GM18498 (cell line): Measurements from ENCODE around the gene HDAC5.
"Not testable (repeated sequence)": the region's sequence is repeated elsewhere in the genome, so short reads cannot be mapped to it uniquely, and the experiment has no call there.

ENCODE experiments used
- ATAC-seq: cut with Tn5 transposase; IDR thresholded peaks from one replicate; pipeline ENCODE4 v1.9.1; 2021; ENCODE audit warnings: mild to moderate bottlenecking, moderate library complexity; ENCODE audit not compliant: unreplicated experiment

The HDAC5 gene

DNA sequence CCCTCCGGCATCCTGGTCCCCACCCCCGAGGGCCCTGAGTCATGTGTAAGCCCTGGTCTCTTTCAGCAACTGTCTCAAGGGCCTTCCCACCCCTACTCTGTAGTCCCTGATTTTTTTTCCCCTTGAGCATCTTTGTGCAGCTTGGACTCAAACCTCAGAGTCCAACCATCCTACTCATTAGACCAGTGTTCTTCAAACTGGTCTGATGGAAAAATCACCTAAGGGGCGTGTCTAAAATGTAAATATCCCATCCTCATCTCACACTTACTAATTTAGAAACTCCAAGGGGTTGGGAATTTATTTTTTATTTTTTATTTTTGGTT, 52.3 kb downstream of the HDAC5 start:
- no peak for ATAC-seq

DNA sequence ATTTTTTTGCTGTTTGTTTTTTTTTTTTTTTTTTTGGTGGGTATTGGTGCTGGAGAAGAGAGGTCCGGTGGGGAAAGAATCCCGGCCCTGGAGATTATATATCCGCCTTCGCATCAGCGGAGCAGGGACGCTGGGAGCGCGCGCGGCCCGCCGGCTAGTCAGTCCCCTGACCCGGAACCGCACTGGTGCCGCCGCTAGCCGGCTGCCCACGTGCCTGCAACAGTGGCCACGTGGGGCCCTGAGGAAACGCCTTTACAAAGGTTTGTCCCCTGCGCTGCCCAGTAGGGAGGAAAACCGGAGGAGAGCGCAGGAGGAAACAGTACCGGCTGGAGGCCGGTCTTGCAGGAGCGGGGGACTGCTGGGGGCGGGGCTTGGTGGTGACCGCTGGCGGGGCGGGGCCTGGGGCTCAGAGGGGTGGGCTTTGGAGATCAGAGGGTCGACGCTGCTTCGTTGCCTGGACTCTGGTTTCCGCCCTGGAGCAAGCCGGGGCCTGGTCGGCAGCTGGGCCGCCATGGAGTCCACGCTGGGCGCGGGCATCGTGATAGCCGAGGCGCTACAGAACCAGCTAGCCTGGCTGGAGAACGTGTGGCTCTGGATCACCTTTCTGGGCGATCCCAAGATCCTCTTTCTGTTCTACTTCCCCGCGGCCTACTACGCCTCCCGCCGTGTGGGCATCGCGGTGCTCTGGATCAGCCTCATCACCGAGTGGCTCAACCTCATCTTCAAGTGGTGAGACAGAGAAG, 52.8 kb downstream of the HDAC5 start, which contains the start of gene G6PC3:
G6PC3 (plus strand) TSS at position 281 of the 743 bp plus-strand sequence; CDS start at position 512, 231 bp downstream.
- peak; percentile 77 for ATAC-seq

DNA sequence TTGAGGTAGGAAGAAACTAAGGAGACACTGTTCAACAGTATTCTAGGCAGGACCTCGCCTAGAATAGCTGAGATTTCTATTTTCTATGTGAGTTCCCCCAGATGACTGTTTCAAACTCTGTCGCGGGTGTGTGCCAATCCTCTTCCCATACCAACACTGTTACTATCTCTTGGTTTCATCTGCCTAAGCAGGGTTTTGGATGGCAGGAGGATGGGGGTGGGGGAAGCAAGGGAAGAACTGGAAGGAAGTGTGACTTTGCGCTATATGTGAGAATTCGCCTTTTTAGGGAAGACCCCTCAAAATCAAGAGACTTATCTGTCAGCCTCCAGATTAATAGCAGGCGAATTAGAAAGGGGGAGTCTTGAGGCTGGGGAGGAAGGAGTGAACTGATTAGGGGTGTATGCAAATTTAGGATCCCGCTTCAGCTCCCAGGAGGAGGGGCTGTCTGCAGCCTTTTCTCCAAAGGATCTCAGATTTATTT, 53.4 kb downstream of the HDAC5 start:
- ATAC-seq, result no peak

DNA sequence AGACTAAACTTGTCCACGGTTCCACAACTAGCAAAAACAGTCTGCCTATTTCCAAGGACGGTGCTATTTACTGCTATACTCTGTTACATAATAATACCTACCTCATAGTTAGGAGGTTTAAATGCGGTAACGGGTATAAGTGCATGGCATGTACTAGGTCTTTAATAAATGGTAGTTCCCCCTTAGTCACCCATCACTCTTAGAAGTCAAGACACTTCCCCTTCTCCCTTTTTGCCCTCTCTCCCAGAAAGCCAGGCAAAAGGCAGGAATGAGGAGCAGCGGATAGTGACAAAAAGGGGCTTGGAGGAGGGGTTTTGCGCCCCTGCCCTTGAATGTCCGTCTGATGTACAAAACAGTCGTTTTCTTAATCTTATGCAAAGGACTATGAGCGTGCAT, 55.9 kb downstream of the HDAC5 start:
- ATAC-seq, result no peak

DNA sequence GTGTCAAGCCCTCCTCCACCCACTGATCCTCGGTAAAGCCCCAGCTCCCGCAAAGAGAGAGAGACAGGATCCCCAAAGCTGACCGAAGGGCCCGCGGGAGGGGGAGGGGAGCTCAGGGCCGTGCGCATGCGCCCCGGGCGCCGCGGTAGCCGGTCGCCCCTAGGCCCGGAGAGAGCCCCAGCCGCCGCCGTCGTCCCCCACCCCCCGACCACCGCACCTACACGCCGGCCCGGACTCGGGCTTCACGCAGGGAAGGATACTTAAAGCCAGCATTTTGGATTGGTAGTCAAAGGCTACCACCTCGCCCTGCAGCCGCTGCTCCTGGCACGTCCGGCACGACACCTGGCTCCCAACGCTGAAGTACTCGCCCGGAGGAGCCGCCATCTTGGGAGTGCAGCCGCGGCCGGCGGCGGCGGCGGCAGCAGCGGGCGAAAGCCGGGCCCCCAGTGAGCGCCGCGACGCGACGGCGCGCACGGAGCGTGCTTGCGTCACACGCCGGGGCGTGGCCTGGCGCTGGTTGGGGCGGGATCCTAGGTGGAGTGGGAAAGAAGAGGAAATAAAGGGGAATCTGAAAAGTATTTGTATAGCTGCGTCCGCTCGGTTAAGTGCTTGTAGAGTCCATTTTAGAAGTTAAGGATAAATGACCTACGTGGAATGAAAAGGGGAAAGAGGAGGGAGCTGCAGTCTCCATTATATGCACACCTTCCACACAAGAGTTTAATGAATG, 57.1 kb downstream of the HDAC5 start, which contains the start of gene LSM12:
LSM12 (minus strand) TSS at position 468 of the 727 bp plus-strand sequence; CDS start at position 384, 84 bp downstream.
- ATAC-seq, result peak; percentile 78

DNA sequence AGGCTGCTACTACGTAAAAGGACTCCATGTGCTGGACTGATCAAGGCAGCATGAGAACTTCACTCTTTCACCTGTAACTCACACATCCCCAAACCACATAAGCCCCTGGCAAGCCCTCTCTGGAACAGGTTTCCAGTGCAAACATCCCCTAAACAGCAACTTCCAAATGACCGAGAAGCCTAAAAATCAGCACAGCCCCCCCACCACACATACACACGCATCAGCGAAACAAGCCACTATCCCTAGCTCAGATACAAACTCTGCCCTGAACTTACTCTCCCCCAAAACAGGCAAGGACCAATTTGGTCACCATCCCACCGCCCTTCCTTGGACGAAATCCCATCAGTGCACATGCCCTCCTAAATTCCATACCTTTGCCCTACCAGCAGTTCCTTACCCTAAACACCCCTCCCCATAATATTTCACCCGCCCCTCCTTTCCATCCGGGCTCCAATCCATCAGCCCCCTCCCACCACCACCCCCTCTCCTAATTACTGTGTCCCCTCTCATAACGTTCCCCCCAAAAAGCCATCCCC, 57.7 kb downstream of the HDAC5 start:
- no peak for ATAC-seq

DNA sequence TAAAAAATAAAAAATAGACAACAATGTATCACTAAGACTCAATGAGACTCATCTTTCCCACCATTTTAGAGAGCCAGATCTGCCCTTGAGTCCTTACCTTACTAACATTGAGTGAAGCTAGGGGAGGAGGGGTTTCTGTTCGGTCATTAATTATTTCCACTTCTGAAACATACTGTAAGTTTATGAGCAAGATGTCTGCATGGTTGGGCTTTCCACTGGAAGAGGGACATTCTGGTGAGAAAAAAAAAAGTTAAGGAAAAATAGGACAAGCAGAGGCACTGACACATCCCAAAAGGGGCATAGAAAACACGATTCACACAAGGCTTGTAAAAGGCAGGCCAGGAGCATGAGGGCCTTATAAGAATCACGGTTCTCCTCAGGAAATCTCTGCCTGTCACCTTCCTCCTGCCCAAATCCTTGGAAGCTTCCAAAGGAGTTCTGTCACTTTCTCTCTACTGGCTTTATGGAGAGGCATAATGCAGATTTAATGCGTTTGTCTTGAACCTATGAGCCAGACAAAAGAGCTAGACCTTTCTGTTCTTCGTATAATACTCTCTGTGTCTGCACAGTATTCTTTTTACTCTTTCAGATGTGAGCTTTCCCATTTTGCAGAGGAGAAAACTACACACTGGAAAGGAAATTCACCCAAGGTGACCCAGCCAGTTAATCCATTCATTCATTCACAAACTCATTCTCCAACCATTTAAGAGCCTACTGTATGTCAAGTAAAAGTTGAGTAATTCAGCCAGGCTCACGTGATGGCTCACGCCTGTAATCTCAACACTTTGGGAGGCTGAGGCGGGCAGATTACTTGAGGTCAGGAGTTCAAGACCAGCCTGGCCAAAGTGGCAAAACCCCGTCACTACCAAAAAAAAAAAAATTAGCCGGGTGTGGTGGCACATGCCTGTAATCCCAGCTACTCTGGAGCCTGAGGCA, 59.5 kb downstream of the HDAC5 start:
- ATAC-seq, result no peak

DNA sequence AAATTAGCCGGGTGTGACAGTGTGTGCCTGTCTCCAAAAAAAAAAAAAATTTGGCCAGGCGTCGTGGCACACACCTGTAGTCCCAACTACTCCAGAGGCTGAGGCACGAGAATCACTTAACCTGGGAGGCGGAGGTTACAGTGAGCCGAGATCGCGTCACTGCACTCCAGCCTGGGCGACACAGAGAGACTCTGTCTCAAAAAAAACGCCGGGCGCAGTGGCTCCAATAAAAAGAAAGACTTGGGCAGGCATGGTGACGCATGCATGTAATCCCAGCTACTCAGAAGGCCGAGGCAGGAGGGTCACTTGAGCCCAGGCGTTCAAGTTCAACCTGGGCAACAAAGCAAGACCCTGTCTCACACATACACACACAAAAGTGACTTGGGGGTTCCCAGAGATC, 60.6 kb downstream of the HDAC5 start:
- no peak for ATAC-seq

DNA sequence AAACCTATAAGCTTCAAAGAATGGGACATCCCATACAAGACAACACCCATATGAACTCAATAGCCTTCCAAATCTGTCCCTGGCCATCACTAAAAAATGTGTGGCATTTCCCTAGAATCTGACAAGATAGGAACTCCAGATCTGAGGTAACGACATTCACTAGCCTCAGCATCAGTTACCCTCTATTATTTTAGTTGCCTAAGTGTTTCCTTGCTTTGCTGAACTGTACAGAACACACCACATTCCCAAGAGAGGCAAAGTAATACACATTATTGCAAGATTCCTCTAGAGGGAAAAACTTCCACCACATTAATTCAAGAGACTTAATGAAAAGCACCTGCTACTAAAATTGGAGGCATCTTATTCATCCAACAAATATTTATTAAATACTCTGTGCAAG, 62.0 kb downstream of the HDAC5 start:
- ATAC-seq, result no peak

DNA sequence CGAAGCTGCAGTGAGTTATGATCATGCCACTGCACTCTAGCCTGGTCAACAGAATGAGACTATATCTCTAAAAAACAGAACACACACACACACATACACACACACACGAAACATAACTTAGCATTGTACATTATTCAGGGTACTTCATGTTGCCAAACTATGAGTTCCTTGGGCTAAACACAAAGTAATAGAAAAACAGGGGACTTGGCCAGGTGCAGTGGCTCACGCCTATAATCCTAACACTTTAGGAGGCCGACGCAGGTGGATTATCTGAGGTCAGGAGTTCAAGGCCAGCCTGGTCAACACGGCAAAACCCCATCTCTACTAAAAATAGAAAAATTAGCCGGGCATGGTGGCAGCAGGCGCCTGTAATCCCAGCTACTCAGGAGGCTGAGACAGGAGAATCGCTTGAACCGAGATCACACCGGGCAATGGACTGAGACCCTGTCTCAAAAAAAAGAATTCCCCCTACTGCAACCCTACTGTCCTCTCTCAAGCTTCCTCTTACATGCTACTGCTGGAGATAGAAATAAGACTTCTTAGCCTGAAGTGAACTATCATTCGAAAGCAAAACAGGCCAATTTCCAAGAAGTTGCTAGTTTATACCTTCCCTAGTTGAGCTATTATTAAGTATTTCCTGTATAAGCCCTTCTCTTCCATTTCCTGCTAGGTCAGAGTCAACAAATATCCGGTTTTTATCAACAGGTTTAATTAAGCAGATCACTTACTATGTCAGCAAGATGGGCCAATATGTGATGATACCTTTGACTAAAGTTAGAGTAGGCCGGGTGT, 64.1 kb downstream of the HDAC5 start:
- no peak for ATAC-seq

DNA sequence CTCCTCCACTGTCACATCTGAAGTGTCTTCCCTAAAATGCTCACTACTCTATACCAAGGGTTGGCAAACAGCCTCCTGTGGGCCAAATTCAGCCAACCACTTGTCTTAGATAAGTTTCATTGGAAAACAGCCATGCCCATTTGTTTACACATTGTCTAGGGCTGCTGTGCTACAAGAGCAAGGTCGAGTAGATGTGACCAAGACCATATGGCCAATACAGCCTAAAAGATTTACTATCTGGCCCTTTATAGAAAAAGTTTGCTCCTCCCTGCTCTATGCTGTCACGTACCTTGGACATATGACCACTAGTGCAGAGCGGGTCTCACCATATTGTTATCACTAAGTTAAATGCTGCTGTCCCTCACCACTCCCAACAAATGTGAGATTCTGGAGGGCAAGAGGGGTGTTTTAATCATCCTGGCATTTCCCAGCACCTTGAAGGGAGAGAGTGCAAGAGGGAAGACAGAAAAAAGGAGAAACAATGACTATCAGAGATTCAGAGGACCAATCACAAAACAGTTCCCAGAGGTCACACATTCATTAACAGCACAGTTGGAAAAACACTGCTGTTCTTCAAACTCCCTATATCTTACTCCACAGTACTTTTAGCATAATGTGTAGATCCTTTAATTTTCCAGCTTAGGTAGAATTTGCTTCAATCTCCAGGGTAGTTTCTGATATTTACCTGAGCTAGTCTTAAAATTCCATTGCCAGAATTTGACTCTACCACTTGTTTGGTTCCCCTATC, 70.1 kb downstream of the HDAC5 start:
- ATAC-seq, result no peak

DNA sequence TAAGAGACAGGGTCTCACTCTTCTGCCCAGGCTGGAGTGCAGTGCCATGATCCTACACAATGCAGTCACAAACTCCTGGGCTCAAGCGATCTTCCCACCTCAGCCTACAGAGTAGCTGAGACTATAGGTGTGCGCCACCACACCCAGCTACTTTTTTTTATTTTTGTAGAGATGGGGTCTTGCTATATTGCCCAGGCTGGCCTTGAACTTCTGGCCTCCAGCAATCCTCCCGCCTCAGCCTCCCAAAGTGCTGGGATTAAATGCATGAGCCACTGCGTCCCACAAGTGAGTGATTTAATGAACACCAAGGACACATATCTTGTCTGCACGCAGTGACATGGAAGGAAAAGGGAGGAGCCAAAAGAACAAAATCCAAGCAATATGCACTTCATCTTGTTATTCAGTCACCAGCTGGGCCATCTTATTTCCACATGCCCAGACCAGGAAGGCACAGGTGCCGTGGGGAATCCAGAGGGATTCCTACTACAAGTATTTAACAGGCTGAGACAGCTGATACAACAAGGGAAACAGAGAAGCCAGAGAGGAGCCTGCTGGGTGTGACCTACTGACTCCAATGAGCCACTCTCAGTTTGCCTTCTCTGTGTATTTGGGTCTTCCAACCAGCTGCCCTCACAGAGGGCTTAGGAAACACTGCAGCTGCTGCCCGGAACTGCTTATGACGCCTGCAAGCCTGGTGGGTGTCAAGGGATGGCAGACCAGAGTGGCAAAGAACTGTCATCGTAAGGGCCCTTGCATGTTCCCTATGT, 74.0 kb downstream of the HDAC5 start:
- ATAC-seq, result no peak

DNA sequence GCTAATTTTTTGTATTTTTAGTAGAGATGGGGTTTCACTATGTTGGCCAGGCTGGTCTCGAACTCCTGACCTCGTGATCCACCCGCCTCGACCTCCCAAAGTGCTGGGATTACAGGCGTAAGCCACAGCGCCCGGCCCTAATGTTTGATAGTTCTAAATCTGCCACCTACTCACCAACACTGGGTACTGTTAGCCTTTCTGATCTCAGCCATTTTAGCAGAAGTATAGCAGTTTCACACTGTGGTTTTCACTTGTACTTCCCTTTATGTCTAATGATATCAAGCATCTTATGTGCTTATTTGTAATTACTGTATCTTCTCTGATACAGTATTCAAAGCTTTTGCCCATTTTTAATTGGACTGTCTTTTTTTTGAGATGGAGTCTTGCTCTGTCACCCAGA, 76.5 kb downstream of the HDAC5 start:
- not testable (repeated sequence) for ATAC-seq

DNA sequence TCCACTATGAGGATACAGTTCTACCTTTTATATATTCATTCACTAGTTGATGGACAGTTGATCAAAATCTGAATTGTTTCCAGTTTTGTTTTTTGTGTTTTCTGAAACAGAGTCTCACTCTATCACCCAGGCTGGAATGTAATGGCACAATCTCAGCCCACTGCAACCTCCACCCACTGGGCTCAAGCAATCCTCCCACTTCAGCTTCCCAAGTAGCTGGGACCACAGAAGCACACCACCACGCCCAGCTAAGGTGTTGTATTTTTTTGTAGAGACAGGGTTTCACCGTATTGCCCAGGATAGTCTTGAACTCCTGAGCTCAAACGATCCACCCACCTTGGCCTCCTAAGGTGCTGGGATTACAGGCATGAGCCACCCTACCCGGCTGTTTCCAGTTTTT, 78.0 kb downstream of the HDAC5 start:
- no peak for ATAC-seq

DNA sequence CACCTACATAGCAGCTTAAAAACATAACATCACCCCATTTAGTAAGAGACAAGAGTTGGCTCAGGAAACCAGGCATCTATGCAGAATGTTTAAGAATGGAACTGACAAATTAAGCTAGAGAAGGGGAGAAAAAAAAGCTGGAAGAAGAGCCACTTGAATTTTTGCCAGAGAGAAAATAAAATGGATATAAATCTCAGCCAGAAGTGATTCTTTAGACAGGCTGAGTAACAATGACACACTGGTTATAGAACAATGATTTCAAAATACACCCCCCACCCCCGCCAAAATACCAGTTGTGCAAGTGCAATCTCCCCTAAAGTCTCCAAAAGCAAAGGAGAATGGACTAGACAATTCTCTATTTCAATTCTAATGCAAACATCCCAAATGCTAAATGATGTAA, 79.4 kb downstream of the HDAC5 start:
- ATAC-seq, result no peak

DNA sequence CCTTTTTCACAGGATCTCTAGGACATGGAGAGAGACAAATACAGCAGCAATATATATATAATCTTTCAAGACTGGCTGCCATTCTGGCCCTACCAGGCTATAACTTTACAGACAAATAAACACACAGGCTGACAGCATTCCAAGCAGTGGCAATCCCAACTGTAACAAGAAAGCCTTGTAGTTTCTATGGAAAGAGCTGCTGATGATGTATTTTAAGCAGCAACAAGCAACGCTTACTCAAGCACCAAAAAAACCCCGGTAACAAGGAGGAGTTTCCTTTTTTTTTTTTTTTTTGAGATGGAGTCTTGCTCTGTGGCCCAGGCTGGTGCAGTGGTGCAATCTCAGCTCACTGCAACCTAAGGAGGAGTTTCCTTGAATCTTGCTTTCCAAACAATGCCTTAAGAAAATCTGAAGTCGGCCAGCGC, 80.2 kb downstream of the HDAC5 start:
- no peak for ATAC-seq

DNA sequence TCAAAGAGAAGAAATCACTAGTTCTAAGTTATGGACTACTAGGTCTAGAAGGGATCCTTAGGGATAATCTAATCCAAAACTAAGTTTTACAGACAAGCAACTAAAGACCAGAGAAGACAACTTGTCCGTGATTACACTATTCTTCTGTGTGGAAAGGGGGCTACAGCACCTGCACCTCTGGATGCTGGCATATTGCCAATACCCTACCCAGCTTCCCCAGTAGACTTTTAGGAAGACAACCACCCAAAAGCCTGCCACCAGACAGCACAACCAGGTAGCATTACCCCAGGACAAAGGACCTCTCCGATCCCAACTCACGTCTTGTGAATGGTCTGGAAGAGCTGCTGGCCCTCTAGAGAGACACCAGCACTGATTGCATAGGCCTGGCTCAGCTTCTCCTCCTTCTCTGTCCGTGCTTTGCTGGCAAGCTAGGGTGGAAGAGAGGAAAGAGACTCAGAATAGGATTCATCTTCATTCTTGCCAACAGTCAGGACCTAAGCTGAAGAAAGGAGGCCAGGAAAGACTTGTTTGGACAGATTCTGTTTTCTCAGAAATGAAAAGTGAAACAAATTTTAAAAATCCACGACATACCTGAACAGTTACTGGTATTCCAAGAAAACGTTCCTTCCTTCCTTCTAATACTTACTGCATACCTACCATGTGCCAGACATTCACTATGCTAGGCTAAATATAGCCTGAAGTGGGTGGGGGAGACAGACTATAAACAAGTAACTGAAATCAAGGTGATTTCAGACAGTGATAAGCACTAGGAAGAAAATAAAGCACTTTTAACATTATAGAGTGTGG, 83.4 kb downstream of the HDAC5 start:
- ATAC-seq, result no peak

DNA sequence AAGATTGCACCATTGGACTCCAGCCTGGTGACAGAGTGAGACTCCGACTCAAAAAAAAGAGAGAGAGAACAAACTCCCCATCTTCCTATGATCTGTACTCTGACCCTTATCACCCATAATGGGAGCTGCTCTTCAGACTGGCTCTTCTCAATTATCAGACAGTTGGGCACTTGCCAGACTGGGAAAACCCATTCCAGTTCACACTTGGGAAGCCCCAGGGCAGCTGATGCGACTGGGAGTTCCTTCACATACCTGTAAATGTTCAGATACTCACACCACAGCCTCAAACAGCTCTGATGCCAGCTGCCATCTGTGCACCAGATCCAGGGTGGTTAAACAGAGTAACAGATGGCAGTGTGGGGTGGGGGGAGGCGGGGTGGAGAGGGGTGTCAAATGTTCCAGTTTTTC, 84.8 kb downstream of the HDAC5 start:
- ATAC-seq, result no peak
